Measurements from ENCODE around the gene L1CAM.

Gene L1CAM

DNA sequence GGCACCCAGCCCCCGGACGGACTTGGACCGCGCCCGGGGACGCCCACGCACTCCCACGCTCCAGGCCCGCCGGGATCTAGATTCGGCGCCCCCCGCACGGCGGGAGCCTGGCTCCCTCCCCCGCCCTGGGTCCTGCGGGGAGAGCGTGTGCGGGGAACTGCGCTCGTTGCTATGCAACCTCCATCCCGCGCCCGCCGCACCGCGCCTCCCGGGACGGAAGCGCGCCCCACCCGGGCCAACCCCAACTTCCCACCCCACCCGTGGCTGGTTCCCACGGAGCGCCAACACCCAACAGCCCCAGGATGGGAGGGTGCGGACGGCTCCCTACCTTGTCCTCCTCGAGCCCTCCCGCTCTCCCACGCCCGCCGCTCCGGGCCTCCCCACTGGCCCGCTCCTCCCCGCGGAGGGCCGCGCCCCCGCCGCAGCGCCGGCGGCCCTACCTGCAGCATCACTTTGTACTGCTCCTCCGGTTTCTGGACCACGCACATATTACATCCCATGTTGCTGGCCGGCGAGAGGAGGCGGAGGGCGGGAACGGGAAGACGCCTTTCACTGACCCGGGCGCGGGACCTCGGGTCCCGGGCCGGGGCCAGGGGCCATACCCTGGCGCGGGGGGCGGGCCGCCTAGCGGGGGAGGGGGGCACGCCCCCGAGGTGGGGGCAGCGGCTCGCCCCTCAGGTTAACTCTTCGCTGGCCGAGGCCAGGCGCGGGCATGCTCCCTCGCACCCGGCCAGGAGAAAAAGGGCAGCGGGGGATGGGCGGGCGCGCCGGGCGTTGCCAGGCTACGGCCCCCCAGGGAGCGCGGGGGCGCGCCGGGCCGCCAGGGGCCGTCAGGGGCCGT lies 56.0 kb downstream of the L1CAM start, which contains the start of gene PDZD4:
Gene PDZD4 (minus strand): TSS at position 746 of the 841 bp plus-strand sequence. CDS start 246 bp downstream, at position 500.
- H3K4me1 ChIP-seq (ENCODE audit: control insufficient read depth in 1 of 2, insufficient read depth in 2 of 2, low read length in 2 of 2): peaks cover 5 to 12% of the 10 kb centered on the region in 2 experiments
- H3K18ac ChIP-seq (ENCODE audit: low read length): no peak within 1 kb of the TSS
- H2BK5ac ChIP-seq (ENCODE audit: low read depth, low read length, poor library complexity): no peak within 1 kb of the TSS
- no peak within 1 kb of the TSS for H3K14ac ChIP-seq (ENCODE audit: low read length)
- H2BK12ac ChIP-seq (ENCODE audit: low read length): no peak within 1 kb of the TSS
- H3K4me2 ChIP-seq (ENCODE audit: low read length): peak within 1 kb of the TSS; percentile 57
- H3K4ac ChIP-seq (ENCODE audit: low read depth, low read length): no peak within 1 kb of the TSS
- no peak within 1 kb of the TSS for H4K8ac ChIP-seq (ENCODE audit: low read depth, low read length)
- H3K23ac ChIP-seq (ENCODE audit: low read length): no peak within 1 kb of the TSS
- H4K12ac ChIP-seq (ENCODE audit: low read depth, low read length): peak within 1 kb of the TSS; percentile 47
- H3K27me3 ChIP-seq (ENCODE audit: insufficient read depth, low read length): peaks cover 21% of the 10 kb centered on the region
- H3K27ac ChIP-seq (ENCODE audit: low read depth, low read length): no peak within 1 kb of the TSS
- H3K79me2 ChIP-seq (ENCODE audit: control insufficient read depth, insufficient read depth, low read length, poor library complexity): no peaks in the 10 kb centered on the region
- no peak within 1 kb of the TSS for H3K4me3 ChIP-seq (ENCODE audit: low read depth, low read length)
- H2AFZ ChIP-seq (ENCODE audit: insufficient read depth, low read length, poor library complexity): no peak within 1 kb of the TSS
- H3K9ac ChIP-seq (ENCODE audit: low read length): no peak within 1 kb of the TSS
- H2BK120ac ChIP-seq (ENCODE audit: insufficient read depth, low read length, poor library complexity): no peak within 1 kb of the TSS
- no peaks in the 10 kb centered on the region for H3K36me3 ChIP-seq (ENCODE audit: control insufficient read depth in 1 of 2, insufficient read depth in 2 of 2, low read length in 2 of 2)
- no peak within 1 kb of the TSS for H2AK5ac ChIP-seq (ENCODE audit: low read length)
- WGBS (ENCODE audit: extremely low coverage, insufficient coverage, insufficient read length): no CpG with 5 or more reads among the region's 97 CpGs
- H3K79me1 ChIP-seq (ENCODE audit: low read length): no peaks in the 10 kb centered on the region
- no peak for DNase-seq
- H4K91ac ChIP-seq (ENCODE audit: low read depth, low read length): no peak within 1 kb of the TSS
- H3K9me3 ChIP-seq (ENCODE audit: insufficient read depth, low read depth, low read length): no peaks in the 10 kb centered on the region

DNA sequence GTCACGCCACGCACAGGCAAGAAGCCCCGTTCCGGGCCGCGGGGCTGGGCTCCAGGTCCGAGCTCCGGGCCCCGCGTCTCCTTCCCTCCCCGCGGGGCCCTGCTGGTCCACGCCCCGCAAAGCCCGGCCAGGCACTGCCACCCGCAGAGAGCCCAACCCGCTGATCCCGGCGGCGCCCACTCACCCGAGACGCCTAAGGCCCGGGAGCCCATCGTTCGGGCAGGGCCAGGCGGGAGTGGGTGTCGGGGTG lies 56.5 kb downstream of the L1CAM start:
- Histone ChIP-seq H3K4me1 (ENCODE audit: control insufficient read depth in 1 of 2, insufficient read depth in 2 of 2, low read length in 2 of 2) (peaks cover 5 to 12% of the 10 kb centered on the region in 2 experiments), H3K23ac (ENCODE audit: low read length) (no peak overlapping the region), H2AFZ (ENCODE audit: insufficient read depth, low read length, poor library complexity) (no peak overlapping the region), H2BK120ac (ENCODE audit: insufficient read depth, low read length, poor library complexity) (no peak overlapping the region), H4K12ac (ENCODE audit: low read depth, low read length) (peak overlapping the region; percentile 47), H3K27ac (ENCODE audit: low read depth, low read length) (no peak overlapping the region), H3K4me3 (ENCODE audit: low read depth, low read length) (no peak overlapping the region), H3K79me2 (ENCODE audit: control insufficient read depth, insufficient read depth, low read length, poor library complexity) (no peaks in the 10 kb centered on the region), H4K8ac (ENCODE audit: low read depth, low read length) (no peak overlapping the region), H3K27me3 (ENCODE audit: insufficient read depth, low read length) (peaks cover 21% of the 10 kb centered on the region), H3K79me1 (ENCODE audit: low read length) (no peaks in the 10 kb centered on the region), H3K9me3 (ENCODE audit: insufficient read depth, low read depth, low read length) (no peaks in the 10 kb centered on the region), H3K4ac (ENCODE audit: low read depth, low read length) (no peak overlapping the region), H3K36me3 (ENCODE audit: control insufficient read depth in 1 of 2, insufficient read depth in 2 of 2, low read length in 2 of 2) (no peaks in the 10 kb centered on the region), H3K14ac (ENCODE audit: low read length) (no peak overlapping the region), H2BK12ac (ENCODE audit: low read length) (no peak overlapping the region), H2AK5ac (ENCODE audit: low read length) (no peak overlapping the region), H2BK5ac (ENCODE audit: low read depth, low read length, poor library complexity) (no peak overlapping the region), H3K9ac (ENCODE audit: low read length) (no peak overlapping the region), H3K18ac (ENCODE audit: low read length) (no peak overlapping the region), H3K4me2 (ENCODE audit: low read length) (peak overlapping the region; percentile 57), H4K91ac (ENCODE audit: low read depth, low read length) (no peak overlapping the region)
- no CpG with 5 or more reads among the region's 27 CpGs for WGBS (ENCODE audit: extremely low coverage, insufficient coverage, insufficient read length)
- no peak for DNase-seq

DNA sequence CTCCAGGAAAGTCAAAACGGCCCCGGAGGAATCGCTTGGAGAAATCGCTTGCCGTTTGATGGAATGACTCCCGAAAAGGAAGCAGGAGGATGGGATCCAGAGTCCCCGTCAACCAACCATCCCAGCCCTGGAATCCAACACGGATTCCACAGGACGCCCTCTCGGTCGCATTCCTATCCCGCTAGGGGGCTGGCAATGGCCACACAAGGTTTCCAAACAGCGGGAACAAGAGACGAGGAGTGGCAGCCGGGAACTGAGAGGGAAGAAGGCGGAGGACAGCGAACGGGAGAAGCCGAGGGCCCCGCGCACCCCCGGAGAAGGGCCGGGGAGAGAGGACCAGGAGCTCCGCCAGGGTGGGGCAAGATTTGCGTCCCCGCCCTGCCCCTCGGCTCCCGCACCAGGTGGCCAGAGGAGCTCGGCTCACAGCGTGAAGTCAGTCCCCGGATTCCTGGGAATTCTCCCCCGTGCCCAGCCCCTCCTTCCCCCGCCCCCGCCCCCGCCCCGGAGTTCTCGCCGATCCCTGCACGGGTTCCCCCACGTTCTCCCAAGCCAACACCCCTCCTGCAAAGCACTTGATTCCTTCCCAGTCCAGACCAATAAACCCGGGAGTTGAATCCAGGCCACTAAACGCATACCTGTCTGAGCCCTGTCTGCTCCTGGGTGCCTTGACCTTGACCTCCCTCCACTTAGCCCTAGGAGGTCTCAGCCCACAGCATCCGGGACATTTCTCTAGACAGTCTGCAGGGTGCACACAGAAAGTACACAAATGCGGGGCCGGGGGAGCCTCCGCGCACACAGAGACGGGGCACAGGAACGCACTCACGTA lies 57.0 kb downstream of the L1CAM start:
- H2AK5ac ChIP-seq (ENCODE audit: low read length): no peak overlapping the region
- no peak overlapping the region for H2BK12ac ChIP-seq (ENCODE audit: low read length)
- no peak overlapping the region for H3K23ac ChIP-seq (ENCODE audit: low read length)
- no peak overlapping the region for H3K14ac ChIP-seq (ENCODE audit: low read length)
- peak overlapping the region; percentile 47 for H4K12ac ChIP-seq (ENCODE audit: low read depth, low read length)
- no peaks in the 10 kb centered on the region for H3K79me1 ChIP-seq (ENCODE audit: low read length)
- no peaks in the 10 kb centered on the region for H3K36me3 ChIP-seq (ENCODE audit: control insufficient read depth in 1 of 2, insufficient read depth in 2 of 2, low read length in 2 of 2)
- H3K4me1 ChIP-seq (ENCODE audit: control insufficient read depth in 1 of 2, insufficient read depth in 2 of 2, low read length in 2 of 2): peaks cover 5 to 12% of the 10 kb centered on the region in 2 experiments
- peak overlapping the region; percentile 57 for H3K4me2 ChIP-seq (ENCODE audit: low read length)
- H2BK120ac ChIP-seq (ENCODE audit: insufficient read depth, low read length, poor library complexity): no peak overlapping the region
- H3K9me3 ChIP-seq (ENCODE audit: insufficient read depth, low read depth, low read length): no peaks in the 10 kb centered on the region
- H3K27me3 ChIP-seq (ENCODE audit: insufficient read depth, low read length): peaks cover 21% of the 10 kb centered on the region
- no peak overlapping the region for H3K4ac ChIP-seq (ENCODE audit: low read depth, low read length)
- no peak for DNase-seq
- H2AFZ ChIP-seq (ENCODE audit: insufficient read depth, low read length, poor library complexity): no peak overlapping the region
- H2BK5ac ChIP-seq (ENCODE audit: low read depth, low read length, poor library complexity): no peak overlapping the region
- no peak overlapping the region for H3K9ac ChIP-seq (ENCODE audit: low read length)
- no peaks in the 10 kb centered on the region for H3K79me2 ChIP-seq (ENCODE audit: control insufficient read depth, insufficient read depth, low read length, poor library complexity)
- no peak overlapping the region for H3K4me3 ChIP-seq (ENCODE audit: low read depth, low read length)
- H3K27ac ChIP-seq (ENCODE audit: low read depth, low read length): no peak overlapping the region
- no peak overlapping the region for H3K18ac ChIP-seq (ENCODE audit: low read length)
- H4K91ac ChIP-seq (ENCODE audit: low read depth, low read length): no peak overlapping the region
- no peak overlapping the region for H4K8ac ChIP-seq (ENCODE audit: low read depth, low read length)
- WGBS (ENCODE audit: extremely low coverage, insufficient coverage, insufficient read length): no CpG with 5 or more reads among the region's 50 CpGs

DNA sequence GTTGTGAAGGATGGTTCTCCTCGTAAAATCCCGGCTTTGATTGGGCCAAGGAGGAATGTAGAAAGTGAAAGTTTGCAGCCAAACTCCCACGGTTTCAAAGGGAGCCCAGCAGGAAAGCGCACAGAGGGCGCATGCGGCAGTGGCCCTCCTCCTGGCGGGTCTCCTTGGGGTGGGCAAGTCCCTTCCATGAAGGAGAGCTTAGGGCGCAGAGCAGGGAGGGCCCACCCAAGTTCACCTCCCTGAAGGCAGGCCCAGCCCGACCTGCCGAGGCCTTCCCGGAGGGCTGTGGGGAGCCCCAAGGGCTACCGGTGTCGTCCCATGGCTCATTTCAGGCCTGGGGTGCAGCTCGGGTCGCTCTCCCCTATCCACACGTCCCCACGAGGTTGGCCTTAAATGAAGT lies 57.7 kb downstream of the L1CAM start:
- no peak overlapping the region for H3K18ac ChIP-seq (ENCODE audit: low read length)
- no CpG with 5 or more reads among the region's 17 CpGs for WGBS (ENCODE audit: extremely low coverage, insufficient coverage, insufficient read length)

More for the DNA sequence above, 57.7 kb downstream of the L1CAM start:
- peaks cover 5 to 12% of the 10 kb centered on the region in 2 experiments for H3K4me1 ChIP-seq (ENCODE audit: control insufficient read depth in 1 of 2, insufficient read depth in 2 of 2, low read length in 2 of 2)
- no peaks in the 10 kb centered on the region for H3K36me3 ChIP-seq (ENCODE audit: control insufficient read depth in 1 of 2, insufficient read depth in 2 of 2, low read length in 2 of 2)
- no peak overlapping the region for H2AK5ac ChIP-seq (ENCODE audit: low read length)
- H4K91ac ChIP-seq (ENCODE audit: low read depth, low read length): no peak overlapping the region
- no peaks in the 10 kb centered on the region for H3K79me1 ChIP-seq (ENCODE audit: low read length)
- H3K23ac ChIP-seq (ENCODE audit: low read length): no peak overlapping the region
- no peak overlapping the region for H3K4ac ChIP-seq (ENCODE audit: low read depth, low read length)
- no peaks in the 10 kb centered on the region for H3K79me2 ChIP-seq (ENCODE audit: control insufficient read depth, insufficient read depth, low read length, poor library complexity)
- H4K8ac ChIP-seq (ENCODE audit: low read depth, low read length): no peak overlapping the region
- no peak overlapping the region for H3K27ac ChIP-seq (ENCODE audit: low read depth, low read length)
- no peak overlapping the region for H2BK120ac ChIP-seq (ENCODE audit: insufficient read depth, low read length, poor library complexity)
- H4K12ac ChIP-seq (ENCODE audit: low read depth, low read length): peak overlapping the region; percentile 43
- H3K4me2 ChIP-seq (ENCODE audit: low read length): peak overlapping the region; percentile 41
- no peak overlapping the region for H2BK12ac ChIP-seq (ENCODE audit: low read length)
- no peak for DNase-seq
- peaks cover 21% of the 10 kb centered on the region for H3K27me3 ChIP-seq (ENCODE audit: insufficient read depth, low read length)
- no peaks in the 10 kb centered on the region for H3K9me3 ChIP-seq (ENCODE audit: insufficient read depth, low read depth, low read length)
- H3K14ac ChIP-seq (ENCODE audit: low read length): no peak overlapping the region
- H2AFZ ChIP-seq (ENCODE audit: insufficient read depth, low read length, poor library complexity): no peak overlapping the region
- H2BK5ac ChIP-seq (ENCODE audit: low read depth, low read length, poor library complexity): no peak overlapping the region
- no peak overlapping the region for H3K9ac ChIP-seq (ENCODE audit: low read length)
- H3K4me3 ChIP-seq (ENCODE audit: low read depth, low read length): no peak overlapping the region

All from trophoblast cell (in vitro differentiated cells and primary cell).